ENCODE data around the gene SAP30BP. TPM values are rescaled to one million over a fixed set of nuclear protein-coding genes. Genes with fewer than 3 reads are reported as not detected.

Gene SAP30BP
- total and polyA plus RNA-seq, 2 of the 13 experiments (the other 11 are each of a cell fraction or from before 2014, with no cell fraction given), result 67.7 to 99.4 TPM

- no peak for TF ChIP-seq SETDB1 (CRISPR knock-in tag; IDR thresholded peaks at IDR 0.05; ENCODE audit: borderline replicate concordance)
- TF ChIP-seq MEIS1 (CRISPR knock-in tag; IDR thresholded peaks at IDR 0.05; ENCODE audit: borderline replicate concordance), result no peak
- TF ChIP-seq ATF1 (CRISPR knock-in tag; IDR thresholded peaks at IDR 0.05), result no peak
- TF ChIP-seq SNAI1 (CRISPR knock-in tag; IDR thresholded peaks at IDR 0.05; ENCODE audit: borderline replicate concordance), result no peak
- TF ChIP-seq GMEB1 (CRISPR knock-in tag; IDR thresholded peaks at IDR 0.05; ENCODE audit: borderline replicate concordance), result no peak
- no peak for TF ChIP-seq ZNF639 (CRISPR knock-in tag; conservative IDR thresholded peaks at IDR 0.05)
- 0 out of 2 replicates have a peak, but pooled peaks have one; percentile 15 for TF ChIP-seq ARID3A (IDR thresholded peaks at IDR 0.05; ENCODE audit: low read depth, low read length)
- no peak for TF ChIP-seq ATM (IDR thresholded peaks at IDR 0.05; ENCODE audit: borderline replicate concordance)
- no peak for TF ChIP-seq DNMT3B (CRISPR knock-in tag; conservative IDR thresholded peaks at IDR 0.05)
- TF ChIP-seq ARHGAP35 (CRISPR knock-in tag; IDR thresholded peaks at IDR 0.05; ENCODE audit: borderline replicate concordance), result no peak
- TF ChIP-seq TARDBP (CRISPR knock-in tag; IDR thresholded peaks at IDR 0.05), result no peak
- no peak for TF ChIP-seq DR1 (CRISPR knock-in tag; IDR thresholded peaks at IDR 0.05)
- TF ChIP-seq EED (CRISPR knock-in tag; IDR thresholded peaks at IDR 0.05), result no peak
- TF ChIP-seq ZNF660 (CRISPR knock-in tag; IDR thresholded peaks at IDR 0.05; ENCODE audit: borderline replicate concordance, low read depth), result no peak
- no peak; the same call in 1 of the 2 replicates for TF ChIP-seq BRCA1 (CRISPR knock-in tag; IDR thresholded peaks at IDR 0.05)
- TF ChIP-seq PHF21A (CRISPR knock-in tag; IDR thresholded peaks at IDR 0.05), result no peak
- no peak; the same call in 1 of the 2 replicates for TF ChIP-seq HDAC2 (CRISPR knock-in tag; IDR thresholded peaks at IDR 0.05)
- no peak for TF ChIP-seq MLLT10 (CRISPR knock-in tag; IDR thresholded peaks at IDR 0.05)
- no peak for TF ChIP-seq ATAD3A (CRISPR knock-in tag; IDR thresholded peaks at IDR 0.05)
- no peak for TF ChIP-seq ZNF441 (CRISPR knock-in tag; IDR thresholded peaks at IDR 0.05; ENCODE audit: borderline replicate concordance)
- TF ChIP-seq ZFP36L1 (CRISPR knock-in tag; IDR thresholded peaks at IDR 0.05), result no peak
- TF ChIP-seq TEAD3 (CRISPR knock-in tag; optimal IDR thresholded peaks at IDR 0.05; ENCODE audit: borderline replicate concordance), result no peak
- TF ChIP-seq SMC3 (IDR thresholded peaks at IDR 0.05; ENCODE audit: low read length), result peak; percentile 67
- no peak for TF ChIP-seq ZNF776 (CRISPR knock-in tag; IDR thresholded peaks at IDR 0.05)
- TF ChIP-seq MTF1 (CRISPR knock-in tag; IDR thresholded peaks at IDR 0.05), result no peak
- no peak for TF ChIP-seq ISX (CRISPR knock-in tag; conservative IDR thresholded peaks at IDR 0.05)
- TF ChIP-seq SAP130 (CRISPR knock-in tag; IDR thresholded peaks at IDR 0.05; ENCODE audit: low read depth), result no peak; the same call in 1 of the 2 replicates
These were observed 82.6 kb downstream of the SAP30BP start (continued) for GRCh38 chr17:75749545-75750389.
